GDM1 (cell line): Measurements from ENCODE around the gene MSI2.

Source experiments
- DNase-seq: peaks from one replicate; lab custom pipeline; 2025; lab: John Stamatoyannopoulos, UW

Gene MSI2

GRCh38 chr17:57461082-57461481, 204.8 kb downstream of the MSI2 start:
- no peak for DNase-seq

- no peak for DNase-seq
Observed at GRCh38 chr17:57462007-57462579, 205.8 kb downstream of the MSI2 start.

DNA sequence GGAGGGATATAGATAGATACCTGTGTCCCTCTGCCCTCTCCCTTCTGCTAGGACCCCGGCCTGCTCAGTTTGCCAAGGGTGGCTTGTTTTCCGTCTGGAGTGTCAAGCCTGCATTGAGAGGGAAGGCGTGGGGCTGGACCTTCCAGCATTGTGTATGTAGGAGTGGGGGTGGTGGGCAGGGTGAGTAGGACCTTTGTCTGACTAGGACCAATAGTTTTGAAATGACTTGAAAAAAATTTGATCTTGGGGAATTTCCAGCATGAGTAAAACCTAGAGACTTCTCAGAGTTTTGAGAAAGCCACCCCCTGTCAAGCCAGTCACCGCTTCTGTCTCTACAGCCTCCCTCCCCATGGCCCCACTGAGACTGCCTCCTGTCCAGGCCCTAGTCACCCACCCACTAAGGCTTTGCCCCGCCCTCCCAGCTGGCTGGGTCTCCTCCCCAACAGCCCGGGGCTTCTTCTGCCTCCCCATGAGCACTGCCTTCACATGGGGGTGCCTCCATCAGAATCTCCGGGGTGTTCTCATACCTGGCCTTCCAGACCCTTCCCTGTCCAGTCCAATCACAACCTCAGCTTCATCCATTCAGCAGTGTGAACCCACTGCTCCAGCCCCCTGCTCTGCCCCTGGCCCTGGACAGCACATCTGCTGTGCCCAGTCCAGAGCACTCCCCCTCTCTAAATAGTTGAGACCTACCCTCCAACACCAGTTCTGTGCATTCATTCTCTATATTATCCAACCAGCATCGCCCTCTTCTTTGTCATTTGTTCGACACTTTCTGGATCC, 207.0 kb downstream of the MSI2 start:
- DNase-seq, result no peak

DNA sequence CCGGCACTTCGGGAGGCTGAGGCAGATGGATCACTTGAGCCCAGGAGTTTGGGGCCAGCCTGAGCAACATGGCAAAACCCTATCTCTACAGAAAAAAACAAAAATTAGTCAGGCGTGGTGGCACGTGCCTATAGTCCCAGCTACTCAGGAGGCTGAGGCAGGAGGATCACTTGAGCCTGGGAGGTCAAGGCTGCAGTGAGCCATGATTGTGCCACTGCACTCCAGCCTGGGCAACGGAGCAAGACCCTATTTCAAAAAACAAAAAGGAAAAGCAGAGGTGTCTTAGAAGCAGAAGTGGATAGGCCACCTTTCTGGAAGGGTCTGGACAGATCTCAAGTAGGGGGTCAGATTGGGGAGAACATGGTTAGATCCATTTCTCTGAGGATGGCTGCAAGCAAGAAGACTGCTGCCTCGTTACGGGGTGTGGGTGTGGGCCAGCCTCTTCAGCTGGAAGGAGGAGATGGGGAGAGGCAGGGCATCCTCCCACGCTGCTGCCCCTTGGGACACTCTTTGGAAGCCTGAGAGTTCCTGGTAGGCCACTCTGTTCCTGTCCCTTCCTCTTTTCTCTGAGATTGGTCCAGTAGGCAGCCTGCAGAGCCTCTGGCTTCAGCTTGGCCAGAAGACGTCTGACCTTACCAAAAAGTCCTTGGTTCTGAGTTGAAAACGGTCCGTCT, 208.0 kb downstream of the MSI2 start:
- no peak for DNase-seq

GRCh38 chr17:57465610-57466009, 209.3 kb downstream of the MSI2 start:
- DNase-seq, result no peak

GRCh38 chr17:57466017-57466471, 209.7 kb downstream of the MSI2 start:
- DNase-seq, result no peak

- DNase-seq, result no peak
Observed at GRCh38 chr17:57466521-57466920, 210.2 kb downstream of the MSI2 start.

GRCh38 chr17:57467226-57467625, 210.9 kb downstream of the MSI2 start:
- DNase-seq, result no peak

GRCh38 chr17:57467801-57468200, 211.5 kb downstream of the MSI2 start:
- no peak for DNase-seq

GRCh38 chr17:57468932-57469775, 212.8 kb downstream of the MSI2 start:
- no peak for DNase-seq

DNA sequence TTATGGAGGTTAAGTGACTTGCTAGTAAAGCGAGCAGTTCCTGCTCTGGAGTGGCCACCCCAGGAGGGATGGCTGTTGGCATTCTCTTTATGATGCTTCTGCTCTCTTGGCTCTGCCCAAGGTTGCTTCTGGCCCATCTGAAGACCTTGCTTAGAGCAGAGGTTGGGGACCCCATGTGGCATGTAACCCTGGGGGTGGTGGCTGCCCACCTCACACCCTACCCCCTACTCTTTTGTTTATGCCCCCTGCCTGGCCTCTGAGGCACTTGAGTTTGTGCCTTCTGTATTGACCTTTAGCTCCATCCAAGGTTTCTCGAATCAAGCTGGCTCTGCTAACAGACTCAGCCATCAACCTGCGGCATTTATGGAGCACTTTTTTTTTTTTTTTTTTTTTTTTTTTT, 214.6 kb downstream of the MSI2 start:
- no peak for DNase-seq

- no peak for DNase-seq
Observed at GRCh38 chr17:57471868-57472368, 215.6 kb downstream of the MSI2 start.

DNA sequence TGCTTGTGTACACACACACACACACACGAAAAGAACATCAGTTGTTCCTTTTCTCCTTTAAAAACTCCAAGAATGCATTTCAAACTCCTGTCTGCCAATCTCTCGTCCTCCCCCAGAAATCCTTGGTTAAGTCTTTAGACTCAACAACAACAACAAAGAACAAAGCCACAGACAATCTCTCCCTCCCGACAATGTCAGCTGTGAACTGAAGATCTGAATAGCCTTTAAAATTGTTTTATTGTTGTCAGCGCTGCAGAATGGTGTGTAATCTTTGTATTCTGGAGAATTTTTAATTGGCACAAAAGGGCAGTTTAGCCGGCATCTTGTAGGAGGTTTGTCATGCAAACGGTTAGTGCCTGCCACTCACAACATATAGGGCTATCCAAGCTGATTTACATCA, 219.5 kb downstream of the MSI2 start:
- no peak for DNase-seq

- DNase-seq, result no peak
Observed at GRCh38 chr17:57477522-57478362, 221.4 kb downstream of the MSI2 start.

DNA sequence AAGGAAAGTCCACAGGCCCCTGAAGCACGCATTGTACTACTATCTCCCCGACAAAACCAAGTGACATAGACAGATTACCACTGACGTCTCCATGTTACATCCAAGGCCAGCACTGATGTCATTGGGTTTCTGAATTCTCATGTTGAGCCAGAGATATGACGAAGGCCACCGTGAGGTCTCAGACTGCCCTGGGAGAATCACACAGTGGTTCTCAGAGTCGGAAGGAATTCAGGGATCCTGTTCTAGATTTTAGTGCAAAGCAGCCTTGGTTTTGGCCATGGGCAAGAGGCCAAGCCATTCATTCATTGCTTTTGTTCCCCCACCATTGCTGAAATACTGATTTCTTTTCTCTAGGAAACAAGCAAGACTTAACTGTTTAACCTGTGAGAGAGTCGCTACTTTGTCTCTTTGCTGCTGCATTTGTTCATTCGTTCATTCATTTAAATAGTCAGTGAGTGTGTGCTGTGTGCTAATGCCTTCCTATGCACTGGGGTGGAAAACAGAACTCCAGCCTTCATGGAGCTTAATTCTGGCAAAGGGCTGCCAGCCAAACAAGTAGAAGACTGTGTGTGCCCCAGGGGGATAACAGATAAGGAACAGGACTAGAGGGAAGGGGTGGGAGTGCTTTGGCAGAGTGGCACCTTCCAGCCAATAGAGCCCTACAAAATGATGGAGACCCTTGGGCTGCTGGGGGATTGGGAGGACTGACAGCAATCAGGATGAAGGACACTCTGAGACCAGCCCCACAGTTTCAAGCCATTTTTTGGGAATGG, 222.3 kb downstream of the MSI2 start:
- DNase-seq, result no peak

DNA sequence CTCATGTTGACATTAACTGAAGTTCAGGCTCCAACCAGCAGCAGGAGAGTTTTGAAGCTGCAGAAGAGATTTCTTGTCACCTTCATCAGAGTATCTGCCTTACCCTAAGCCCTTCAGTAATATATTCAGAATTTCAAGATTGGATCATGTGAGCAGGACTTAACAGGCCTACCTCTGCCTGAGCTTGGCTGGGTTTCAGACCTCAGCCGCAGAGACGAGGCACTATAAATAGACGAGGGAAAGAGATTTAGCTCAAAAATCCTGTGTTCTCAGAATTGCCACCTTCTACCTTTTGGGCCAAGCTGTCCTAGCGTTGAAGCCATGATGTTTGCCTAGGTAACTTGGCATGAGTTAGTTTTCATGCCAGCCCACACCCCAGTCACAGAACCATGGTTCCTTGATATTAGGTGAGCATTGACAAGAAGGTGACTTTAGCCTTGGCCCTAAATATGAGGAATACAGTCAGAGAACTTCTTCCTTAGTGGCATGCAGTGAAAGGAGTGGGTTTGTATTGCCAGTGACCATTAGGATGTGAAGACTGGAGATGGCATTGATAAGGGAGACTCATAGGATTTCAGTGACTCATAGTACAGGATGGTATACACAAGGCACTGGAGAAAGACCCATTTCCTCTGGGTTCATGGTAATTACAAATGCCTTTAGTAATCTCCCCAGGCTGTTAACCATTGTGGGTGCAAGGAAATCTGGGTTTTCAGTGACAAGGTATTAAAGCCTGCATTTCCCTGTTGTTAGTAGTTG, 224.3 kb downstream of the MSI2 start:
- no peak for DNase-seq

DNA sequence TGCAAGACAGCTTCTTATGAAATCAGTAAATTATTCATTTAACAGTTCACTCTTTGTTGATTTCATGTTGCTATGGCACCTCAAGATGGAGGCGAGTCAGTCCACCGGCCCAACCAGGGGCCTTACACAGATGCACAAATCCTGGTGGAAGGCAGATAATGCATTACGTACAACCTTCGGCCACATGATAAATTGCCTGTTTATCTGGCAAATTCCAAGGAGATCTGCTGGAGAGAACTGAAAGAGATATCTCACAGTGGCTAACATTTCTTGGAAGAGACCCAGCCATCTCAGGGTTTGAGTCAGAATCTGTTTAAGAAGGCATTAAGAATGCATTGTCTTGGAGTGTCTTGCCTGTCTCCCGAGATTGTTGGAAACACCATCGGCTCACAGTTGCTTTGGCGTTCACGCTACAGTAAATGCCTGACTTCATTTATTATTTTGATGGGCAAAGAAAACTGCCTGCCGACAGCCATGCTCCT, 225.6 kb downstream of the MSI2 start:
- no peak for DNase-seq

DNA sequence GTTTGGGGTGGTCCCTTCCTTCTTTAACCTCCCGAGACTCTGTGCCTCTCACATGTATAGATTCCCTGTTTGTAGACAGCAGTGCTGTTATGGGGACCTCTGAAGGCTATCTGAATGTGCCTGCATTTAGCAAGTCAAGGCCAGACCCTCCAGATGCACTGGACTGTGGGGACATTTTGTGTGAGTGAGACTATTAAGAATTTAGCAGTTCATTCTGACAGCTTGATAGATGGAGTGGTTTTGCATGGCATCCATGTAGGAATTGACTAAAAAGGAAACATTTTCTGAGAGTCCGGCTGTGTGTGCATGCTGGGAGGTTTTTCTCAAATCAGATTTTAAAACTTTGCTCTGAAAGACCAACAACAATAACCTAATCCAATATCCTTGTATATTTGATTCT, 226.3 kb downstream of the MSI2 start:
- no peak for DNase-seq

DNA sequence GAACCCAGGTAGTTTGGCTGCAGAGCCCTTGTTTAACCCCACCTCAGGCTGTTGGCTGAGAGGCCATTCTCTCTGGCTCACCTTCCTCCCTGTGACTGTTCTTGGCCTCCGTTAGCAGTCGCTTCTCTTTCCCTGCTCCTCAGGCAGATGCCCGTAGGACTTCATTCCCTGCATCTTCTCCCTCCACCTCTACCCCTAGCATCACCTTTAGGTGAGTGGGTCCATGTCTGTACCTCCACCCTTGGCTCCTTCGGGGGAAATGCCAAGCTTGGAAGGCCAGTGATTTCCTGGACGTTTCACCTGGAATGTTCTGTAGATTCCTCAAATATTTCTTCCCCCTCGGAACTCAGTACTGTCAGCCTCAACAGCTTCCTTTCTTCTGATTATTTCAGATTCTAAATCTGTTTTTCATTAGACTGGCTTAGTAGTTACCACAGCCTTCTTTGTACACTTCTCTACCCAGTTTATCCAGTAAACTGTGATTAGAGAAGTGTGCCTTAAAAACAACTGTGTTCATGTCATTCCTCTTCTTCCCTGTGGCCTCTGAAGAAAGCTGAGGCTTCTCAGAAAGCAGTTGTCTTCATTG, 227.9 kb downstream of the MSI2 start:
- no peak for DNase-seq
